Activated naive CD8-positive, alpha-beta T cell (primary cell): ENCODE results near the gene DPEP1.
A peak's percentile ranks its signal among the peaks of the same experiment; 100 is the strongest.
"Not testable (repeated sequence)": the region's sequence is repeated elsewhere in the genome, so short reads cannot be mapped to it uniquely, and the experiment has no call there.

ENCODE experiments used
- H3K27ac Mint-ChIP-seq: one replicate; pipeline ENCODE4 v1.8.0; 2021; ENCODE audit warnings: mixed read lengths
- H3K27me3 Mint-ChIP-seq: one replicate; pipeline ENCODE4 v1.8.0; 2021; ENCODE audit warnings: mixed read lengths
- H3K36me3 Mint-ChIP-seq: one replicate; pipeline ENCODE4 v1.8.0; 2021; ENCODE audit warnings: mixed read lengths
- H3K4me1 Mint-ChIP-seq: one replicate; pipeline ENCODE4 v1.8.0; 2021; ENCODE audit warnings: low read depth, mixed read lengths
- H3K4me3 Mint-ChIP-seq: one replicate; pipeline ENCODE4 v1.8.0; 2021; ENCODE audit warnings: mild to moderate bottlenecking, mixed read lengths
- H3K9me3 Mint-ChIP-seq: one replicate; pipeline ENCODE4 v1.8.0; 2021; ENCODE audit warnings: low read depth, mixed read lengths

Gene DPEP1

GRCh38 chr16:89660146-89660545 lies 46.7 kb downstream of the DPEP1 start:
- H3K4me1 Mint-ChIP-seq = peaks cover 23% of the 10 kb centered on the region
- peaks cover 4% of the 10 kb centered on the region for H3K36me3 Mint-ChIP-seq
- H3K27ac Mint-ChIP-seq = no peak overlapping the region
- H3K4me3 Mint-ChIP-seq = peak overlapping the region; percentile 27
- no peaks in the 10 kb centered on the region for H3K27me3 Mint-ChIP-seq
- H3K9me3 Mint-ChIP-seq = no peaks in the 10 kb centered on the region

DNA sequence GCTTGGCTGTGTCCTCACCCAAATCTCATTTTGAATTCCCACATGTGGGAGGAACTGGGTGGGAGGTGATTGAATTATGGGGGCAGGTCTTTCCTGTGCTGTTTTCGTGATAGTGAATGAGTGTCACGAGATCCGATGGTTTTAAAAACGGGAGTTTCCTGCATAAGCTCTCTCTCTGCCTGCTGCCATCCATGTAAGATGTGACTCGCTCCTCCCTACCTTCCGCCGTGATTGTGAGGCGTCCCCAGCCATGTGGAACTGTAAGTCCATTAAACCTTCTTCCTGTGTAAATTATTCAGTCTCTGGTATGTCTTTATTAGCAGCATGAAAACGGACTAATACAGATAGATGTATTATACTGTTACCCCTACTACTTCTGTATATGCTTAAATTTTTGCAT lies 47.8 kb downstream of the DPEP1 start:
- H3K36me3 Mint-ChIP-seq = peaks cover 4% of the 10 kb centered on the region
- H3K27me3 Mint-ChIP-seq = no peaks in the 10 kb centered on the region
- H3K4me1 Mint-ChIP-seq = peaks cover 15% of the 10 kb centered on the region
- no peaks in the 10 kb centered on the region for H3K9me3 Mint-ChIP-seq
- H3K27ac Mint-ChIP-seq = no peak overlapping the region
- no peak overlapping the region for H3K4me3 Mint-ChIP-seq

DNA sequence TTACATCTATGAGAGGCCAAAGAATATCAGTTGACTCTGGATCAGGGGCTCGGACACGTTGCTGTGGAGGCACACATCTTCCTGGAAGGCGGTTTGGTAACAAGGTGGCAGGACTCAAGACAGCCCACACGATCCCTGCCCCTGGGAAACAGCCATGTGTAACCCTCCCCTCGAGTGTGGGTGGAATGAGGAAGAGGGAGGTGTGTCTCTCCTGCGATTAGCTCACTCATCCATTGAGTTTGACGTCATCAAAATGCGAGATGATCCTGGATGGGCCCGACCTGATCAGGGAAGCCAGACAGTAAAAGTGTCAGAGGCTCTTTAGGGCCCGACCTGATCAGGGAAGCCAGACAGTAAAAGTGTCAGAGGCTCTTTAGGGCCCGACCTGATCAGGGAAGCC lies 50.8 kb downstream of the DPEP1 start:
- peaks cover 10% of the 10 kb centered on the region for H3K4me1 Mint-ChIP-seq
- not testable (repeated sequence) for H3K27me3 Mint-ChIP-seq, H3K36me3 Mint-ChIP-seq, H3K27ac Mint-ChIP-seq, H3K9me3 Mint-ChIP-seq, H3K4me3 Mint-ChIP-seq

- not testable (repeated sequence) for H3K4me3 Mint-ChIP-seq, H3K36me3 Mint-ChIP-seq, H3K27ac Mint-ChIP-seq, H3K27me3 Mint-ChIP-seq, H3K9me3 Mint-ChIP-seq
- peaks cover 11% of the 10 kb centered on the region for H3K4me1 Mint-ChIP-seq
These were observed 53.6 kb downstream of the DPEP1 start for GRCh38 chr16:89667000-89667399.

DNA sequence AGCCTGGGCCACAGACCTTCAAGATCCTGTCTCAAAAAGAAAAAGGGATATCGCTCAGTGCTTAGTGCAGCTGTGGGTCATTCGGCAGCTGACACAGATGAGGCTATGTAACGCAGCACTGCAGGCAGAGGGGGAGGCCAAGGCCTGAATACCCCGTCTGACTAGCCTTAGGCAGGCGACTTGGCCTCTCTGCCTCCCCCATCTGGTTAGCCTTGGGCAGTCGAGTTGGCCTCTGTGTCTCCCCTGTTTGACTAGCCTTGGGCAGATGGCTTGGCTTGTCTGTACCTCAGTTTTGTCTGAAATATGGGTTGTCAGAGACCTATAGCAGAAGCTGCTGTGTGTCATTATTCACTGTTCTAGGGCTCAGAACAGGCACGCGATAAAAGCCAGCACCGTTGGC lies 54.2 kb downstream of the DPEP1 start:
- Mint-ChIP-seq H3K27ac (no peak overlapping the region), H3K4me1 (peaks cover 11% of the 10 kb centered on the region), H3K36me3 (peaks cover 4% of the 10 kb centered on the region), H3K4me3 (no peak overlapping the region), H3K27me3 (no peaks in the 10 kb centered on the region), H3K9me3 (no peaks in the 10 kb centered on the region)

DNA sequence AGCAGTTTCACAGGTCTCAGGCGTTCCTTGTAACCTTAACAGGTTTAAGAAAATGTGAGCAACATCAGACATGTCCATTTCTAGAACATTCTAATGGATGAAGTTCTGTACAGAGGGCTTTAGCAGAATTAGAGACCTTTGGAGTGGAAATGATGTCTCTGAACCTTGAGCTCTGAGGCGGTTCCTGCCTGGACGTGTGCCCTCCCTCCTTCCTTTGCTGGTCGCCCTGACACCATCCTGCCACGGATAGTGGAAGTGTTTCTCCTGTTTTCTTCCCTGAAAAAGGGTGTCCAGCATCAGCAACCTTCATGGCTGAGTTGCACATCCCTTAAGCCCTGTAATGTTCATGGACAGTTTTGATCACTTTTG lies 55.3 kb downstream of the DPEP1 start:
- Mint-ChIP-seq H3K27ac (no peak overlapping the region), H3K36me3 (peaks cover 4% of the 10 kb centered on the region), H3K9me3 (no peaks in the 10 kb centered on the region), H3K4me3 (no peak overlapping the region), H3K4me1 (peaks cover 11% of the 10 kb centered on the region), H3K27me3 (no peaks in the 10 kb centered on the region)

- Mint-ChIP-seq H3K27ac (no peak overlapping the region), H3K27me3 (no peaks in the 10 kb centered on the region), H3K4me1 (peaks cover 11% of the 10 kb centered on the region), H3K9me3 (no peaks in the 10 kb centered on the region), H3K4me3 (no peak overlapping the region), H3K36me3 (no peaks in the 10 kb centered on the region)
These were observed 56.3 kb downstream of the DPEP1 start for GRCh38 chr16:89669755-89670154.

DNA sequence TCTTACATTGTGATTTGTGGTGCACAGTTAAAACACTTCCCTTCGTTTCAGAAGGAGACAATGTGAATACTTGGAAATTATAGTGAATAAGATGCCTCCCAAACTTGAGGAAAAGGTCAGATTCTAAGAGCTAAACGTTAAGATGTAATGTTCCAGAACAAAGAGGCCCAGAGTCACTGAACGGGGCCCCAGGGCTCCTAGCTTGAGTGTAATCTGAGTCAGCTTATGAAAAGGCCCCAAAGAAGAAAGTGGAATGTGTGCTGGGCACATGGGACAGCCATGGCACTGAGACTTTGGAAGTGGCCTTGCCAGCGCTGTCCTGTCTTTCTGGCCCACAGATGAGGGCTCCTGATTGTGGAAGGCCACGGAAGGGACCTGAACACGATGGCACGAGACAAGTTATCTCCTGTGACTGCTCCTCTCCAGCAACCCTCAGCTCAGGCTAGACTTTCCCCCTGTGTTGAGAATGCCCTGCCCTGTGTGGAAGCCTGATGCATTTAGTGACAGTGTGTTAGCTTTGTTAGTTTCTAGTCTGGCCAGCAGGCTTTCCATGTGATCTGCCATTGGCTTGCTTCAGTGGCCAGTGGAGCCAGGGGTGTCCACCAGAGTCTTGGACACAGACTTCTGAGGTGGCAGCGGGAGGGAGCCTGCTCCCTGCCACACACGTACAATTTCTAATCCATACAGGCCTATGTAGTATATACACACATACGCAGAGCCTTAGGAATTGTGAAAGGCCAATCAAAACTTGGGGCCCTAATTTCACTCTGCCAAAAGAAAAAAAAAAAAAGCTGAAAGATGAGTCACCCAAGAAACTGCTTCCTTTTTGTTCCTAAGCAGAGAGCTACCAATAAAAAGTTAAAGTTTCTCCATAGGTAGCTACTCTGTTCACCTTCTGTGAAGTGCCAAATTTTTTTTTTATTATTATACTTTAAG lies 57.3 kb downstream of the DPEP1 start:
- no peaks in the 10 kb centered on the region for H3K36me3 Mint-ChIP-seq
- no peak overlapping the region for H3K4me3 Mint-ChIP-seq
- H3K27me3 Mint-ChIP-seq = no peaks in the 10 kb centered on the region
- H3K27ac Mint-ChIP-seq = no peak overlapping the region
- H3K9me3 Mint-ChIP-seq = no peaks in the 10 kb centered on the region
- H3K4me1 Mint-ChIP-seq = peaks cover 11% of the 10 kb centered on the region

DNA sequence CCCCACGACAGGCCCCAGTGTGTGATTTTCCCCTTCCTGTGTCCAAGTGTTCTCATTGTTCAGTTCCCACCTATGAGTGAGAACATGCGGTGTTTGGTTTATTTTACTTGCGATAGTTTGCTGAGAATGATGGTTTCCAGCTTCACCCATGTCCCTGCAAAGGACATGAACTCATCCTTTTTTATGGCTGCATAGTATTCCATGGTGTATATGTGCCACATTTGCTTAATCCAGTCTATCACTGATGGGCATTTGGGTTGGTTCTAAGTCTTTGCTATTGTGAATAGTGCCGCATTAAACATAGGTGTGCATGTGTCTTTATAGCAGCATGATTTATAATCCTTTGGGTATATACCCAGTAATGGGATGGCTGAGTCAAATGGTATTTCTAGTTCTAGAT lies 58.1 kb downstream of the DPEP1 start:
- not testable (repeated sequence) for H3K27ac Mint-ChIP-seq, H3K4me3 Mint-ChIP-seq, H3K36me3 Mint-ChIP-seq, H3K27me3 Mint-ChIP-seq, H3K9me3 Mint-ChIP-seq
- peaks cover 11% of the 10 kb centered on the region for H3K4me1 Mint-ChIP-seq

GRCh38 chr16:89672177-89672941 lies 58.9 kb downstream of the DPEP1 start:
- Mint-ChIP-seq H3K27me3 (no peaks in the 10 kb centered on the region), H3K36me3 (no peaks in the 10 kb centered on the region), H3K27ac (no peak overlapping the region), H3K4me3 (no peak overlapping the region), H3K9me3 (no peaks in the 10 kb centered on the region), H3K4me1 (peaks cover 11% of the 10 kb centered on the region)

DNA sequence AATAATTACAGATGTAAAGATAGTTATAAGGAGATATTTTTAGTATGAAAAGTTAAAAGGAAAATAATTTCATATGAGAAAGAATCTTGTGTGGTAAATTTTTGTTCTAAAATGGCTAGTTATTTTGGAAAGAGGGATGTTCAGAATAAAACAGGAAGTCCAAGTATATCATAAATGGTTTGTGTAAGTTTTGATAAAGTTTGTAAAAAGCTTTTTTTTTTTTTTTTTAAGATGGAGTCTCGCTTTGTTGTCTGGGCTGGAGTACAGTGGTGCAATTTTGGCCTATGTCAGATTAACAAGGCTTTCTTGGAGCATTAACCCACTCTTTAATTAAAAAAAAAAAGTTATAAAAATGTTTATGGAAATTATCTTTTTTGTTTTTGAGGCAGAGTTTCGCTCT lies 64.8 kb downstream of the DPEP1 start:
- no peak overlapping the region for H3K4me3 Mint-ChIP-seq
- H3K4me1 Mint-ChIP-seq = no peaks in the 10 kb centered on the region
- H3K27me3 Mint-ChIP-seq = no peaks in the 10 kb centered on the region
- no peak overlapping the region for H3K27ac Mint-ChIP-seq
- H3K9me3 Mint-ChIP-seq = no peaks in the 10 kb centered on the region
- no peaks in the 10 kb centered on the region for H3K36me3 Mint-ChIP-seq

- peak overlapping the region; percentile 63 for H3K4me3 Mint-ChIP-seq
- no peaks in the 10 kb centered on the region for H3K9me3 Mint-ChIP-seq
- peaks cover 11% of the 10 kb centered on the region for H3K4me1 Mint-ChIP-seq
- H3K27me3 Mint-ChIP-seq = no peaks in the 10 kb centered on the region
- H3K36me3 Mint-ChIP-seq = no peaks in the 10 kb centered on the region
- H3K27ac Mint-ChIP-seq = no peak overlapping the region
These were observed 72.5 kb downstream of the DPEP1 start for GRCh38 chr16:89685916-89686315.

DNA sequence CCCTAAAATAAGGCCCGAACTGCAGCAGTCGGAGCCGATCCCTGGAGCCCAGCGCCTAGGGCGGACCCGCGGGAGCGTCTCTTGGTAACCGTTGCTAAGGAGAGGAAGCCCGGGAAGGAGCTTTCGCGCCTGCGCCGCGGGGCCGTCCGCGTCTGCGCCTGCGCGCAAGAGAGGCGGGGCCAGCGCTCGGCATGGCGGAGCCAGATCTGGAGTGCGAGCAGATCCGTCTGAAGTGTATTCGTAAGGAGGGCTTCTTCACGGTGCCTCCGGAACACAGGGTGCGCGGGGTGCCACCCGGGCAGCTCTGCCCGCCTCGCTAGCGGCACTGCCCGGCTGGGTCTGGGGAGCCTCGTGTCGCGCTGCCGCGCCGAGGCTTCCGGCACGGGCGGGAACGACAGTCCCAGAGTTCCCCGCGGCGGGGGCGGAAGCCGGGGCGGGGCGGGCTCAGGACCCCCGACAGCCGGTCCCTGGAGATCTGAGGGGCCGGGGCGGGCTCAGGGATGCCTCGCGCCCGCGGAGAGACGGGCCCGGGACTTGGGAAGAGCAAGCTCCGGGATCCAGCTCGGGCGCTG lies 73.2 kb downstream of the DPEP1 start, which contains the start of gene CDK10:
CDK10 (plus strand) TSS at position 170 of the 572 bp plus-strand sequence; CDS start at position 192, 22 bp downstream.
- H3K4me3 Mint-ChIP-seq = peak within 1 kb of the TSS; percentile 91
- no peaks in the 10 kb centered on the region for H3K27me3 Mint-ChIP-seq
- no peaks in the 10 kb centered on the region for H3K9me3 Mint-ChIP-seq
- peaks cover 11% of the 10 kb centered on the region for H3K4me1 Mint-ChIP-seq
- no peaks in the 10 kb centered on the region for H3K36me3 Mint-ChIP-seq
- peak within 1 kb of the TSS; percentile 94 for H3K27ac Mint-ChIP-seq

DNA sequence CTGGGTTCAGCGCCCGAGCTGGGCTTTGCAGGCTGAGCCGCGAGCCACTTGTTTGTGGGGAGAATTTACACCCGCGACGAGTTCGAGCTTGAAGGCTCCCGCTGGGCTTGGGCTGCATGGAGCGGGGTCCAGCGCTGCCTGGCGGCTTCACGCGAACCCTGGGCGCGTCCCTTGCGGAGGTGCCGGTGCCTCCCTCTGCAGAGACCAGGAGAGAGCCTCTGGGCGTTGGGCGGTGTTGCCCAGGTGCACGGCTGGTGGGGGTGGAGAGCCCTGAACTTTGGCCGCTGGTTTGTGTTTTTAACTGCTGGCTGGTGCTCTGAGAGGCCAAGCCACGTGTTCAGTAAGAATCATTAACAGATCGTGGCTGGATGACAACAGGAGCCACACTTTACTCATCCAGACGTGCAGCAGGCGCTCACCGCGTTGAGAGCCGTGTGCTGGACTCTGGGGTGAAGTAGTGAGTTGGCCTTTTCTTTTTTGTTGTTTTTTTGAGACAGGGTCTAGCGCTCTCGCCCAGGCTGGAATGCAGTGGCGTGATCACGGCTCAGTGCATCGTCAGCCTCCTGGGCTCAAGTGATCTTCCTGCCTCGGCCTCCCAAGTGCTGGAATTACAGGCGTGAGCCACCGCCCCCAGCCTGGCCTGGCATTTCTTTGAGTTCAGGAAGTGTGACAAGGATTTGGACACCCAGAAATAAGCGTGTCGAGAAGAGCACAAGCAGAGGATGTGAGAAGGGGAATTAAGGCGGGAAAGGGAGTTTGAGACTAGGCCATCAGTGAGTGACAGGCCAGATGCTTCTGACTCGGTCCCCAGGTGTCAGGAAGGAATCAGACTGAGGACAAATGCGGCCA lies 73.9 kb downstream of the DPEP1 start:
- H3K27ac Mint-ChIP-seq = peak overlapping the region; percentile 89
- H3K9me3 Mint-ChIP-seq = no peaks in the 10 kb centered on the region
- peaks cover 11% of the 10 kb centered on the region for H3K4me1 Mint-ChIP-seq
- H3K27me3 Mint-ChIP-seq = no peaks in the 10 kb centered on the region
- H3K36me3 Mint-ChIP-seq = no peaks in the 10 kb centered on the region
- peak overlapping the region; percentile 91 for H3K4me3 Mint-ChIP-seq
